HepG2 (cell line): ENCODE measurements around the gene ZNF429.

ENCODE experiments used
- ZNF143 ChIP-seq: sonication (generic); formaldehyde crosslinking; IDR thresholded peaks from 2 replicates; pipeline ENCODE4 v1.4.0; 2020; ENCODE audit warnings: missing genetic modification reagents
- TF ChIP-seq, protein P1 (sequence below): sonication (generic); formaldehyde crosslinking; IDR thresholded peaks from 2 replicates; pipeline ENCODE4 v1.4.0; 2020; ENCODE audit warnings: mild to moderate bottlenecking, missing genetic modification reagents

DNA sequence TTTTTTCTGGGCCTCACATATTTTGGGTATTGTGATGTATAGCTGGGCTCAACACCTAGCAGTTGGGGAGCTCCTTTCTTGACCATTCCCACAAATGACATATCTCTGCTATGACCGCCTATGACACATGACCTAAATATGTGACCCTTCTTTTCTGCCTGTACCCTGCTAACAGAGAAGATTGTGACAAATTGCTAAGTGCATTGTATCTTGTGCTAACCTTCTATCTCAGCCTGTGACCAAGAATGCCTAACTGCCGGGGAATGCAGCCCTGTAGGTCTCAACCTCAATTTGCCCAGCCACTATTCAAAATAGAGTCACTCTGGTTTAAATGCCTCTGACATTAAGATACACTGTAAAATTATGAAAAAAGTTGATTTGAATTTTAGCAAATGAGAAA, 6.8 kb upstream of the ZNF429 start:
- TF ChIP-seq, protein P1, sequence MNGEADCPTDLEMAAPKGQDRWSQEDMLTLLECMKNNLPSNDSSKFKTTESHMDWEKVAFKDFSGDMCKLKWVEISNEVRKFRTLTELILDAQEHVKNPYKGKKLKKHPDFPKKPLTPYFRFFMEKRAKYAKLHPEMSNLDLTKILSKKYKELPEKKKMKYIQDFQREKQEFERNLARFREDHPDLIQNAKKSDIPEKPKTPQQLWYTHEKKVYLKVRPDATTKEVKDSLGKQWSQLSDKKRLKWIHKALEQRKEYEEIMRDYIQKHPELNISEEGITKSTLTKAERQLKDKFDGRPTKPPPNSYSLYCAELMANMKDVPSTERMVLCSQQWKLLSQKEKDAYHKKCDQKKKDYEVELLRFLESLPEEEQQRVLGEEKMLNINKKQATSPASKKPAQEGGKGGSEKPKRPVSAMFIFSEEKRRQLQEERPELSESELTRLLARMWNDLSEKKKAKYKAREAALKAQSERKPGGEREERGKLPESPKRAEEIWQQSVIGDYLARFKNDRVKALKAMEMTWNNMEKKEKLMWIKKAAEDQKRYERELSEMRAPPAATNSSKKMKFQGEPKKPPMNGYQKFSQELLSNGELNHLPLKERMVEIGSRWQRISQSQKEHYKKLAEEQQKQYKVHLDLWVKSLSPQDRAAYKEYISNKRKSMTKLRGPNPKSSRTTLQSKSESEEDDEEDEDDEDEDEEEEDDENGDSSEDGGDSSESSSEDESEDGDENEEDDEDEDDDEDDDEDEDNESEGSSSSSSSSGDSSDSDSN (CRISPR knock-in tag): no peak
- no peak for TF ChIP-seq ZNF143 (CRISPR knock-in tag)
